DMS79 (cell line): ENCODE measurements around the gene SEC31A.
A peak's percentile ranks its signal among the peaks of the same experiment; 100 is the strongest.
"Not testable (repeated sequence)": the region's sequence is repeated elsewhere in the genome, so short reads cannot be mapped to it uniquely, and the experiment has no call there.

Experiments used
- DNase-seq: peaks from one replicate; lab custom pipeline; 2025; lab: John Stamatoyannopoulos, UW

The SEC31A gene

GRCh38 chr4:82892467-82892802 lies 1.5 kb upstream of the SEC31A start:
- no peak for DNase-seq

GRCh38 chr4:82891707-82892466 lies 934 bp upstream of the SEC31A start:
- DNase-seq: no peak

- peak; percentile 40 for DNase-seq
These were observed 439 bp downstream of the SEC31A start for GRCh38 chr4:82890528-82890900.

DNA sequence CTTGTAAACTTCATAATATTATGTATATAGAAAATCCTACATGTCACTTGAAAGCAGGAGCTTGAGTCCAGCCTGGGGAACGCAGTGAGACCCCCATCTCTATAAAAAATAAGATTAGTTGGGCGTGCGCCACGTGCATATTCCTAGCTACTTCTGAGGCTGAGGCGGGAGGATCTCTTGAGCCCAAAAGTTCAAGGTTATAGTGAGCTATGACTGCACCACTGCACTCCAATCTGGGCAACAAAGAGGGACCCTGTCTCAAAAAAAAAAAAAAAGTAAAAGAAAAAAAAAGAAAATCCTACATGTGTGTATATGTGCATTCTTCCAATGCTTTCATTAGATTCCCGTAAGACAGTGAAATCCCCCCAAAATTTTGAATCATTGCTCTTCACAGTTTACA lies 1.7 kb downstream of the SEC31A start:
- no peak for DNase-seq

- no peak for DNase-seq
These were observed 4.6 kb downstream of the SEC31A start for GRCh38 chr4:82886147-82886942.

DNA sequence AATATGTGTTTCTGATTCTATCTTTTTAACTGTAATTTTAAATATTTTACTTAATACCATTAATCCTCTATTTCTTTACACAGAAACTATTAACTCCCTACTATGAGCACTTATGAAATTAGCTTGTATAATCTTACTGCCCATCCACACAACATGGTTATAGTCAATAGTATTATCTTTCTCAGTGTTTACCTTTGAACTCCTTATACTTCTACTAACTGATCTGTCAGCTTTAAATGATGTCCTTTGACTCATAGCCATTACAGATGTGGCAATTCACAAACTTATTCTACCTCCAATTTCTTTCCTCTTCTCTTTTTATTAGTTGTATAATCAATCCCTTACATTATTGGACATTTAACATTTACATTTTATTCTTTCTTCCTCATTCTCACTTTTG lies 5.5 kb downstream of the SEC31A start:
- DNase-seq: no peak

DNA sequence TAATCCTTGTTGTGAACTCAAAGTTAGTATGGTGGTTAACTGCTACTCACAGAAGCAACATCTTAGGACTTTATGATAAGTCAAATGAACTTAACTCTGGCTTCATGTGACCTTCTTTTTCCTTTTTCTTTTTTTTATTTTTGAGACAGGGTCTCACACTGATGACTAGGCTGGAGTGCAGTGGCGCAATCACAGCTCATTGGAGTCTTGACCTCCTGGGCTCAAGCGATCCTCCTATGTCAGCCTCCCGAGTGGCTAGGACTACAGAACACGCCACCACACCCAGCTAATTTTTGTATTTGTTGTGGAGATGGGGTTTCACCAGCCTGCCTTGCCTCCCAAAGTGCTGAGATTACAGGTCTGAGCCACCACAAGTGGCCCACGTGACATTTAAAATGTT lies 22.4 kb downstream of the SEC31A start:
- no peak for DNase-seq

GRCh38 chr4:82866706-82867385 lies 24.1 kb downstream of the SEC31A start:
- DNase-seq: no peak

DNA sequence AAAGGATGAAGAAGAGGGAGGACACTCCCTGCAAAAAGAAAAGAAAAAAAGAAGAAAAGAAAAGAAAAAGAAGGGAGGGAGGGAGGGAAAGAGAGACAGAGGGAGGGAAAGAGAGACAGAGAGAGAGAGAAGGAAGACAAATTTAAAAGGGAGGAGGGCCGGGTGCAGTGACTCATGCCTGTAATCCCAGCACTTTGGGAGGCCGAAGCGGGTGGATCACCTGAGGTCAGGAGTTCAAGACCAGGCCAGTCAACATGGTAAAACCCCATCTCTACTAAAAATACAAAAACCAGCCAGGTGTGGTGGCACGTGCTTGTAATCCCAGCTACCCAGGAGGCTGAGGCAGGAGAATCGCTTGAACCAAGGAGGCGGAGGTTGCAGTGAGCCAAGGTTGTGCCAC lies 24.9 kb downstream of the SEC31A start:
- DNase-seq: not testable (repeated sequence)

GRCh38 chr4:82865592-82865991 lies 25.4 kb downstream of the SEC31A start:
- no peak for DNase-seq

DNA sequence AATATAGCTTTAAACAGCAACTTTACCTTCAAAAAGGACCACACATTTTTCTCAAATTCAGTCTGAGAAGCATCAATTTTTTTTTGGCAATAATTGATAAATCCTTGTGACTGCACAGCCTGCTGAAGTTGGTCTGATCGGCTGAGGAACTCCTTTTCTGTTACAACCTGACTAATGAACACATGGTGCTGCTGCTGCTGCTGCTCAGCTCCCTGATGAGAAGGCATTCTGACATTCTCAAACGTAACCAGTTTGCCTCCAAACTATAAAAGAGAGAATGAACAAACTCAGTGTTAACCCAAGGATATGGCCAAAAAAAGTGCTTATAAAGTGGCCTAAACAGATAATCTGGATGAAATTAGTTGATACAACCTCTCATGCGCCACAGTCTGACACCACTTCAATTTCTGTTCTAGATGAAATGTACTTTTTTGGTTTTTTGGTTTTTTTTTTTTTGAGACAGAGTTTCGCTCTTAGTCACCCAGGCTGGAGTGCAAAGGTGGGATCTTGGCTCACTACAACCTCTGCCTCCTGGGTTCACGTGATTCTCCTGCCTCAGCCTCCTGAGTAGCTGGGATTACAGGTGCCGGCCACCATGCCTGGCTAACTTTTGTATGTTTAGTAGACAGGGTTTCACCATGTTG lies 26.5 kb downstream of the SEC31A start:
- DNase-seq: no peak

- no peak for DNase-seq
These were observed 29.4 kb downstream of the SEC31A start for GRCh38 chr4:82861529-82861928.

DNA sequence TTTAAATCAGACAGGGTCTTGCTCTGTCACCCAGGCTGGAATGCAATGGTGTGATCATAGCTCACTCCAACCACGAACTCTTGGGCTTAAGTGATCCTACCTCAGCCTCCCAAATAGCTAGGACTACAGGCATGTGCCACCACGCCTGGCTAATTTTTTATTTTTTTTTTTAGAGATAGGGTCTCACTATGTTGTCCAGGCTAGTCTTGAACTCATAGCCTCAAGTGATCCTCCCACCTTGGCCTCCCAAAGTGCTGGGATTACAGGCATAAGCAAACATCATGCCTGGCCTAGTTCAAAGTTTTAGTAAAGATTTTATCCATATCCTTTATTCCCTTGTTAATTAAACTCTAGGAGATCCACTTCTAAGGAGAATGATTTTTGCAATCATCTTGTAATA lies 30.5 kb downstream of the SEC31A start:
- DNase-seq: not testable (repeated sequence)

GRCh38 chr4:82852751-82853285 lies 38.1 kb downstream of the SEC31A start:
- no peak for DNase-seq

- no peak for DNase-seq
These were observed 38.8 kb downstream of the SEC31A start for GRCh38 chr4:82851885-82852750.

- no peak for DNase-seq
These were observed 39.6 kb downstream of the SEC31A start for GRCh38 chr4:82851318-82851717.

- DNase-seq: no peak
These were observed 40.3 kb downstream of the SEC31A start for GRCh38 chr4:82850684-82851083.

GRCh38 chr4:82848706-82849105 lies 42.2 kb downstream of the SEC31A start:
- no peak for DNase-seq

DNA sequence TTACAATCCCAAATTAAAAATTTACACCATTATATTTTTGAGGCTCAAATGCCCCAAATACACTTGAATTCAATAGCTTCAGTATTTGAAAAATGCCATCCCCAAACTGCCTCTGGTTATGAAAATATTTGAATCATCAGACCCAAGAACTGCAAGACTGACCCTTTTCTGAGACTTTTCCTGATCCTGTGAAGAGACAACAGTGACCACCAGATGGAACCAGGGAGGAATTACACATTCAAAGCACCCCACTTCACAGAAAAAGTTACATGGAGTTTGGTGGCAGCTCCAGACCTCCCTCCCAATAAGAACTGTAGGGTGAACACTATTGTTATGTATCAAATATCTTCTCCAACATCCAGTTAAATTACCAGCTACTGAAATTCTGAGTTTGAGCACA lies 48.4 kb downstream of the SEC31A start:
- DNase-seq: no peak

GRCh38 chr4:82839624-82840023 lies 51.3 kb downstream of the SEC31A start:
- no peak for DNase-seq

- DNase-seq: no peak
These were observed 57.1 kb downstream of the SEC31A start for GRCh38 chr4:82833696-82834313.
